HFFc6 (cell line): Measurements from ENCODE around the gene RPSA. TPM values are rescaled to one million over a fixed set of nuclear protein-coding genes. Genes with fewer than 3 reads are reported as not detected.
"Not testable (repeated sequence)": the region's sequence is repeated elsewhere in the genome, so short reads cannot be mapped to it uniquely, and the experiment has no call there.

ENCODE experiments used
- DNase-seq: peaks from one replicate; pipeline ENCODE4 v3.0.0-alpha.2; 2018
- H3K27ac Mint-ChIP-seq: 2 replicates; pipeline ENCODE4 v1.8.0; 2020; ENCODE audit warnings: mild to moderate bottlenecking, mixed read lengths
- H3K27me3 Mint-ChIP-seq: 2 replicates; pipeline ENCODE4 v1.8.0; 2021; ENCODE audit warnings: mild to moderate bottlenecking, moderate library complexity, mixed read lengths; ENCODE audit not compliant: insufficient read depth
- H3K36me3 Mint-ChIP-seq: 2 replicates; pipeline ENCODE4 v1.8.0; 2021; ENCODE audit warnings: low read depth, mixed read lengths
- H3K4me1 Mint-ChIP-seq: 2 replicates; pipeline ENCODE4 v1.8.0; 2020; ENCODE audit warnings: low read depth, mixed read lengths
- H3K4me3 Mint-ChIP-seq: 2 replicates; pipeline ENCODE4 v1.8.0; 2020; ENCODE audit warnings: mild to moderate bottlenecking, moderate library complexity, mixed read lengths
- H3K9me3 Mint-ChIP-seq: 2 replicates; pipeline ENCODE4 v1.8.0; 2020; ENCODE audit warnings: mild to moderate bottlenecking, mixed read lengths
- total RNA-seq, 6 experiments: library from RNA; stranded (reverse); fragmentation: NEBNext Ultra II Directional; extraction: Animal tissue kit (Norgen Biotek cat#: 25700); gene quantifications; 2 replicates in 1 of 6; 3 replicates in 5 of 6; pipeline ENCODE4 v1.2.3, GENCODE V29; 2021
- TF ChIP-seq, protein P1 (sequence below): fragments of 200-600 bp; sonication (generic); IDR thresholded peaks from 2 replicates; pipeline ENCODE4 v1.5.0; 2021; ENCODE audit warnings: antibody characterized with exemption, mild to moderate bottlenecking

The RPSA gene
- total RNA-seq, 6 experiments from 2014 or later = 1,595 to 1,900 (median 1,723) TPM

DNA sequence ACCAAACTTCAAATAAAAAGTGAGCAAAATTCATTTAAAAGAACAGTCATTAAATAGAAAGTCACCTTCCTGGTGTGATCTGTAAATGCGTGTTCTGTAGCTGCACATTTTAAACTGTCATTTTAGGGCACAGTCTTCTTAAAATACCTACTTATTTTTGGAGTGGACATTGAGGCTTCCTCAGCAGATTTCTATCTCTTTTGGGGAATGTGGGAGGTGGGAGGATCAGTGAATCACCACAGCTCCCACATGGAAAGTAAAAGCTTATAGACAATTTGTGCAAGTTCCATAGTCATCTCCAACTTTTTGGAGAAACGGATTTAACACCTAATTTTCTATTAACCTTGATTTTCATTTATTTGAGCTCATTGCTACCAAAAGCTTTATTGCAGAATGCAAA lies 39.9 kb downstream of the RPSA start:
- no peak for DNase-seq
- Mint-ChIP-seq H3K27ac (no peak overlapping the region), H3K36me3 (no peaks in the 10 kb centered on the region), H3K4me3 (no peak overlapping the region), H3K27me3 (peaks cover 4% of the 10 kb centered on the region; the same call in 1 of the 2 replicates), H3K9me3 (no peaks in the 10 kb centered on the region), H3K4me1 (peaks cover 8% of the 10 kb centered on the region)
- TF ChIP-seq, protein P1, sequence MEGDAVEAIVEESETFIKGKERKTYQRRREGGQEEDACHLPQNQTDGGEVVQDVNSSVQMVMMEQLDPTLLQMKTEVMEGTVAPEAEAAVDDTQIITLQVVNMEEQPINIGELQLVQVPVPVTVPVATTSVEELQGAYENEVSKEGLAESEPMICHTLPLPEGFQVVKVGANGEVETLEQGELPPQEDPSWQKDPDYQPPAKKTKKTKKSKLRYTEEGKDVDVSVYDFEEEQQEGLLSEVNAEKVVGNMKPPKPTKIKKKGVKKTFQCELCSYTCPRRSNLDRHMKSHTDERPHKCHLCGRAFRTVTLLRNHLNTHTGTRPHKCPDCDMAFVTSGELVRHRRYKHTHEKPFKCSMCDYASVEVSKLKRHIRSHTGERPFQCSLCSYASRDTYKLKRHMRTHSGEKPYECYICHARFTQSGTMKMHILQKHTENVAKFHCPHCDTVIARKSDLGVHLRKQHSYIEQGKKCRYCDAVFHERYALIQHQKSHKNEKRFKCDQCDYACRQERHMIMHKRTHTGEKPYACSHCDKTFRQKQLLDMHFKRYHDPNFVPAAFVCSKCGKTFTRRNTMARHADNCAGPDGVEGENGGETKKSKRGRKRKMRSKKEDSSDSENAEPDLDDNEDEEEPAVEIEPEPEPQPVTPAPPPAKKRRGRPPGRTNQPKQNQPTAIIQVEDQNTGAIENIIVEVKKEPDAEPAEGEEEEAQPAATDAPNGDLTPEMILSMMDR = no peak

DNA sequence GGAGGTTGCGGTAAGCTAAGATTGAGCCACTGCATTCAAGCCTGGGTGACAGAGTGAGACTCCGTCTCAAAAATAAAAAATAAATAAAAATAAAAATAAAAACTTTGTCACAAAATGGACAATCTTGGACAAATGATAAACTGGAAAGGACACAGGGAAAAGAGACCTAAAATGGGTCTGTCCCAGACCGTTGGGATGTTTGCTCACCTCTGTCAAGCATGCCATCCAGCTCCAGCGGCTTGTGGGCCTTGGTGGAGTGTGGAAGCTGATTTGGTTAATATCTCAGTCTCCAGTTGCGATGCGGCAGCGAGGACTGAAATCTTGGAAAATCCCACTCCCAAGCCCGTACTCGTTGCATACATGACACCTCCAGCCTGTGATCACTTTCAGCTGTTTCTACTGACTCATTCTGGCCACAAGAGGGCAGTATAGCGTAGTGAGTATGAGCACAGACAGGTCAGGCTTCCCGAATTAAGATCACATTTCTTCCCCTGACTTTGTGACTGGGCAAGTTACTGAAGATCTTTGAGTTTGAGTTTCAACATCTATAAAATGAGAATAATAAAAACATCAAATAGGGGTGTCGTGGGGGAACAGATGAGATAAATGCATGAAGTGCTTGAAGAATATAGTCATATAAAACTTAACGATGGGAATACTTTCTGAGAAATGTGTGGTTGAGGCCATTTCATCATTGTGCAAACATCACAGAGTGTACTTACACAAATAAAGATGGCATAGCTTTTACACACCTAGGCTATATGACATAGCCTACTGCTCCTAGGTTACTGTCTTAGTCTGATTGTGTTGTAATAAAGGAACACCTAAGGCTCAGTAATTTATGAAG lies 41.3 kb downstream of the RPSA start:
- H3K9me3 Mint-ChIP-seq = no peaks in the 10 kb centered on the region
- H3K36me3 Mint-ChIP-seq = no peaks in the 10 kb centered on the region
- H3K4me3 Mint-ChIP-seq = no peak overlapping the region
- H3K4me1 Mint-ChIP-seq = peaks cover 8% of the 10 kb centered on the region
- H3K27me3 Mint-ChIP-seq = peaks cover 5% of the 10 kb centered on the region; the same call in 1 of the 2 replicates
- DNase-seq = peak; percentile 77
- TF ChIP-seq, protein P1 = peak; percentile 96
- no peak overlapping the region for H3K27ac Mint-ChIP-seq

DNA sequence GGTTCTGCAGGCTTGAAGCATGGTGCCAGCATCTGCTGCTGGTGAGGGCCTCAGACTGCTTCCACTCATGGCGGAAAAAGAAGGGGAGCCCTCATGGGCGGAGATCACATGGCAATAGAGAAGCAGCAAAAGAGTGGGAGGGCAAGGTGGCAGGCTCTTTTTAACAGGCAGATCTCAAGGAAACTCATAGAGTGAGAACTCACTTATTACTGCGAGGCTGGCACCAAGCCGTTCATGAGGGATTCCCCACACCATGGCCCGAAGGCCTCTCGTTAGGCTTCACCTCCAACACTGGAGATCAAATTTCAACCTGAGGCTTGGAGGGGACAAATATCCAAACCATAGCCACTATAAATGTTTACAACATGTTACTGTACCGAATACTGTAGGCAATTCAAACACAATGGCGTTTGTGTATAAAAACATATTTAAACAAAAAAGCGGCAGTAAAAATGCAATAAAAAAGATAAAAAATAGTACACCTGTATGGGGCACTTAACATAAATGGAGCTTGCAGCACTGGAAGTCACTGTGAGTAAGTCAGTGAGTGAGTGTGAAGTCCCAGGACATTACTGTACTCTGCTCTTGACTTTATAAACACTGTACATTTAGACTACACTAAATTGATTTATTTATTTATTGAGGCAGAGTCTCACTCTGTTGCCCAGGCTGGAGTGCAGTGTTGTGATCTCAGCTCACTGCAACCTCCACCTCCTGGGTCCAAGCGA lies 42.1 kb downstream of the RPSA start:
- Mint-ChIP-seq H3K4me1 (peaks cover 8% of the 10 kb centered on the region), H3K36me3 (no peaks in the 10 kb centered on the region)

DNA sequence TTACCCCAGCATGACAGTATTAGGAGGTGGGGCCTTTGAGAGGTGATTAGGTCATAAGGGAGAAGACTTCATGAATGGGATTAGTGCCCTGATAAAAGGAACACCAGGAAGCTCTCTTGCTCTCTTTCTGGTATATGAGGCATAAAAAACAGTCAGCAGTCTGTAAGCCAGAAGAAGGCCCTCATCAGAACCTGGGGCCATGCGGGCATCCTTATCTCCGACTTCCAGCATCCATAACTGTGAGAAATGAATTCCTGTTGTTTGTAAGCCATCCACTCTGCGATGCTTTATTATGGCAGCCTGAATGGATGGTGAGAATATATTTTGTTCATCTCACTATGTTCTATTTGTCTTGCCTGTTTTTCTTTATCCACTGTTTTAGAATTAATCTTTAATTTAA lies 43.3 kb downstream of the RPSA start:
- Mint-ChIP-seq H3K27me3 (peaks cover 1% of the 10 kb centered on the region; the same call in 1 of the 2 replicates), H3K4me1 (peaks cover 8% of the 10 kb centered on the region), H3K9me3 (no peaks in the 10 kb centered on the region), H3K27ac (no peak overlapping the region), H3K4me3 (no peak overlapping the region), H3K36me3 (no peaks in the 10 kb centered on the region)
- DNase-seq = no peak
- TF ChIP-seq, protein P1 = no peak

More for the DNA sequence above, 42.1 kb downstream of the RPSA start:
- Mint-ChIP-seq H3K27ac (no peak overlapping the region), H3K9me3 (no peaks in the 10 kb centered on the region), H3K27me3 (peaks cover 5% of the 10 kb centered on the region; the same call in 1 of the 2 replicates), H3K4me3 (no peak overlapping the region)
- DNase-seq = no peak
- TF ChIP-seq, protein P1 = no peak

DNA sequence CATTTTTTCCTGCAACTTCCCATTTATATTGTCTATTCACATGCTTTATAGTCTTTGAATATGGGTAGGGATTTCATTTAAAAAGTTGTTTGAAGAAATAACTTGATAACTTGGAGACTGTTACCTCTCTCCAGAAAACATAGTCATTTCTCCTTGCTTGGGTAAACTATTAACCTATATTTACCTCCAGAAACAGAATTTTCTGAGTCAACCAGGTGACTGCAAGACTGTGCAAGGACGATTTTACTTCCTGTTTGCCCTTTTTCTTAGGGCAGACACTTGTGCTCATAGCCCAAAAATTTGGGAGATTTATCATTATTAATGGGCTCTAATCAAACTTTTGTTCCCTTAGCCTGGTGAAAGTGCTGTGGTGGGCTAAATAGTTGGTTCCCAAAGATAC lies 46.6 kb downstream of the RPSA start:
- Mint-ChIP-seq H3K4me1 (peaks cover 3% of the 10 kb centered on the region), H3K36me3 (no peaks in the 10 kb centered on the region), H3K4me3 (no peak overlapping the region), H3K27ac (no peak overlapping the region), H3K9me3 (no peaks in the 10 kb centered on the region), H3K27me3 (peaks cover 1% of the 10 kb centered on the region; the same call in 1 of the 2 replicates)
- TF ChIP-seq, protein P1 = no peak
- DNase-seq = no peak

DNA sequence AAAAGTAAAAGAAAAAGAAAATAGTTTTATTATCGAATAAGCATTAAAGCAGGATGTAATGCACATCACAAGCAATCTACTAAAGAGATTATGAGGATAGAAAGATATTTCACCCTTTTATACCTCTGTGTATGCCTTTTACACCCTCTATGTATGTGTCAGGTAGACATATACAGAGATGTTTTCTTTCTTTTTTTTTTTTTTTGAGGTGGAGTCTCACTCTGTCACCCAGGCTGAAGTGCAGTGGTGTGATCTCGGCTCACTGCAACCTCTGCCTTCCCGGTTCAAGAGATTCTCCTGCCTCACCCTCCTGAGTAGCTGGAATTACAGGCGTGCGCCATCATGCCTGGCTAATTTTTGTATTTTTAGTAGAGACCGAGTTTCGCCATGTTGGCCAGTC lies 47.4 kb downstream of the RPSA start:
- not testable (repeated sequence) for H3K9me3 Mint-ChIP-seq, H3K4me1 Mint-ChIP-seq, DNase-seq, H3K36me3 Mint-ChIP-seq, H3K4me3 Mint-ChIP-seq, H3K27me3 Mint-ChIP-seq, H3K27ac Mint-ChIP-seq
